SK-N-SH (cell line): ENCODE data around the gene PLTP. TPM values are rescaled to one million over a fixed set of nuclear protein-coding genes. Genes with fewer than 3 reads are reported as not detected.

Experiments used
- CTCF ChIA-PET: fragments of 300-600, 350-600 bp; formaldehyde crosslinking; extraction: SDS; loops from one replicate; lab custom pipeline; 2021; lab: Yijun Ruan, JAX
- POLR2A ChIA-PET: fragments of 350-600 bp; sonication (Branson Sonifier 250); formaldehyde crosslinking; extraction: SDS; loops from one replicate; lab custom pipeline; 2020; ENCODE audit warnings: antibody characterized with exemption, inconsistent platforms; lab: Yijun Ruan, JAX
- DNase-seq: peaks from one replicate; pipeline ENCODE4 v3.0.0; 2012
- H2AFZ ChIP-seq: fragments of 200-600 bp; sonication (generic); 2 replicates; pipeline ENCODE4 v1.8.1; 2016; ENCODE audit warnings: antibody characterized with exemption, mild to moderate bottlenecking, low read depth
- H3F3A ChIP-seq: fragments of 200-600 bp; sonication (generic); replicated peaks from 2 replicates; pipeline ENCODE3; 2016; ENCODE audit warnings: antibody characterized with exemption, mild to moderate bottlenecking; ENCODE audit not compliant: insufficient read depth
- H3K27ac ChIP-seq, 2 experiments: fragments of 200-500 bp in 1 of 2; fragments of 200-600 bp in 1 of 2; sonication (Bioruptor generic) in 1 of 2; sonication (generic), shearing (Covaris generic) in 1 of 2; 2 replicates each; pipeline versions ENCODE4 v1.5.1 to v1.6.1; 2014 to 2016; ENCODE audit warnings: low read depth in 2 of 2, inconsistent platforms in 1 of 2, low read length in 1 of 2, mild to moderate bottlenecking in 1 of 2, mixed read lengths in 1 of 2
- H3K27me3 ChIP-seq: fragments of 200-600 bp; sonication (generic), shearing (Covaris generic); 2 replicates; pipeline ENCODE4 v1.6.1; 2016; ENCODE audit warnings: mixed run types; ENCODE audit not compliant: insufficient read depth
- H3K36me3 ChIP-seq, 2 experiments: fragments of 200-500 bp in 1 of 2; fragments of 200-600 bp in 1 of 2; sonication (Bioruptor generic) in 1 of 2; sonication (generic) in 1 of 2; replicated peaks in 1 of 2; 2 replicates each; pipeline versions ENCODE3 to v1.5.1; 2014 to 2016; ENCODE audit warnings: low read length in 1 of 2, mild to moderate bottlenecking in 1 of 2; ENCODE audit not compliant: insufficient read depth in 2 of 2, control insufficient read depth in 1 of 2
- H3K4me1 ChIP-seq, 2 experiments: fragments of 200-500 bp in 1 of 2; fragments of 200-600 bp in 1 of 2; sonication (Bioruptor generic) in 1 of 2; sonication (generic), shearing (Covaris generic) in 1 of 2; 2 replicates each; pipeline versions ENCODE4 v1.5.1 to v1.6.1; 2014 to 2016; ENCODE audit warnings: low read depth in 1 of 2, low read length in 1 of 2, mixed run types in 1 of 2; ENCODE audit not compliant: insufficient read depth in 2 of 2, control insufficient read depth in 1 of 2
- H3K4me2 ChIP-seq: fragments of 200-600 bp; sonication (generic), shearing (Covaris generic); 2 replicates; pipeline ENCODE4 v1.6.1; 2017; ENCODE audit warnings: mixed run types
- H3K4me3 ChIP-seq, 2 experiments: fragments of 200-500 bp in 1 of 2; fragments of 200-600 bp in 1 of 2; sonication (Bioruptor generic) in 1 of 2; sonication (generic), shearing (Covaris generic) in 1 of 2; 2 replicates each; pipeline versions ENCODE4 v1.5.1 to v1.8.1; 2014 to 2016; ENCODE audit warnings: low read depth in 2 of 2, inconsistent platforms in 1 of 2, low read length in 1 of 2, mild to moderate bottlenecking in 1 of 2, mixed read lengths in 1 of 2, moderate library complexity in 1 of 2
- H3K79me2 ChIP-seq: fragments of 200-600 bp; sonication (generic); 2 replicates; pipeline ENCODE4 v1.8.1; 2017; ENCODE audit warnings: mild to moderate bottlenecking; ENCODE audit not compliant: insufficient read depth
- H3K9ac ChIP-seq: fragments of 200-600 bp; sonication (generic); 2 replicates; pipeline ENCODE4 v1.6.1; 2017; ENCODE audit warnings: mixed run types
- H3K9me2 ChIP-seq: fragments of 200-600 bp; sonication (generic); 2 replicates; pipeline ENCODE4 v1.6.1; 2017; ENCODE audit warnings: mixed run types
- H3K9me3 ChIP-seq: fragments of 200-600 bp; sonication (generic); 2 replicates; pipeline ENCODE4 v1.6.1; 2017; ENCODE audit warnings: mixed run types, mild to moderate bottlenecking, moderate library complexity
- H4K20me1 ChIP-seq: fragments of 200-600 bp; sonication (generic); 2 replicates; pipeline ENCODE4 v1.6.1; 2017; ENCODE audit warnings: mild to moderate bottlenecking, mixed run types; ENCODE audit not compliant: insufficient read depth
- CTCF ChIP-seq: fragments of 200-600 bp; sonication (generic); IDR thresholded peaks from 2 replicates; pipeline ENCODE4 v1.6.1; 2017; ENCODE audit warnings: antibody characterized with exemption, mild to moderate bottlenecking, moderate library complexity
- ELF1 ChIP-seq: IDR thresholded peaks from 2 replicates; pipeline ENCODE4 v1.4.0; 2012
- EP300 ChIP-seq, 2 experiments: IDR thresholded peaks; 2 replicates each; pipeline versions ENCODE4 v1.4.0 to v1.6.1; 2012; ENCODE audit warnings: borderline replicate concordance in 1 of 2, low read depth in 1 of 2, low read length in 1 of 2
- FOXM1 ChIP-seq: IDR thresholded peaks from 2 replicates; pipeline ENCODE4 v1.4.0; 2012; ENCODE audit warnings: low read depth, mild to moderate bottlenecking
- GATA2 ChIP-seq: sonication (generic); formaldehyde crosslinking; IDR thresholded peaks from 2 replicates; pipeline ENCODE4 v1.5.0; 2020; ENCODE audit warnings: mild to moderate bottlenecking, missing genetic modification reagents
- IRF3 ChIP-seq: fragments of 150-350 bp; IDR thresholded peaks from 2 replicates; pipeline ENCODE4 v1.6.1; 2016; ENCODE audit warnings: mild to moderate bottlenecking, low read depth, low read length
- PBX3 ChIP-seq: IDR thresholded peaks from 2 replicates; pipeline ENCODE4; 2012
- POLR2AphosphoS5 ChIP-seq: IDR thresholded peaks from 2 replicates; pipeline ENCODE4 v1.6.1; 2012; ENCODE audit warnings: low read depth, low read length
- REST ChIP-seq: IDR thresholded peaks from 2 replicates; pipeline ENCODE4 v1.6.1; 2012; ENCODE audit warnings: mild to moderate bottlenecking, low read depth, low read length, moderate library complexity
- SIN3A ChIP-seq: IDR thresholded peaks from 2 replicates; pipeline ENCODE4 v1.6.1; 2012; ENCODE audit warnings: low read depth, mild to moderate bottlenecking, low read length, moderate library complexity, borderline replicate concordance
- SMC3 ChIP-seq: IDR thresholded peaks from 2 replicates; pipeline ENCODE4 v1.6.1; 2012; ENCODE audit warnings: low read depth, low read length, improper control_type of control experiment
- USF1 ChIP-seq: IDR thresholded peaks from 2 replicates; pipeline ENCODE4 v1.4.0; 2012; ENCODE audit warnings: low read depth, borderline replicate concordance
- WGBS: methylation state at CpG from one replicate; pipeline ENCODE4 v1.1.6; 2017; ENCODE audit warnings: low lambda C conversion rate; 5-methylcytosine and 5-hydroxymethylcytosine counted together
- polyA plus RNA-seq, 3 experiments: library from polyadenylated mRNA; depleted of rRNA; stranded (reverse); fragments of >200 nt; gene quantifications; 2 replicates each; pipeline ENCODE4 v1.2.3, GENCODE V29; 2012

Gene PLTP
- polyA plus RNA-seq, 1 of the 3 experiments (the other 2 are of a cell fraction) = 154 TPM

GRCh38 chr20:45917790-45918141 lies 5.8 kb upstream of the PLTP start:
- H3K4me3 ChIP-seq = no peak overlapping the region
- H3K4me1 ChIP-seq = peaks cover under 1 to 12% of the 10 kb centered on the region in 2 experiments; a peak in 1 of 4 replicates
- no peak for DNase-seq
- peaks cover 5% of the 10 kb centered on the region for H3F3A ChIP-seq
- H2AFZ ChIP-seq = peak overlapping the region; percentile 56; the same call in 1 of the 2 replicates
- no peaks in the 10 kb centered on the region for H3K79me2 ChIP-seq
- CTCF ChIA-PET = no interaction called here
- no peak overlapping the region for H3K27ac ChIP-seq
- H3K4me2 ChIP-seq = no peak overlapping the region
- 79% methylated on average over 5 of the region's 5 CpGs for WGBS
- H3K27me3 ChIP-seq = no peaks in the 10 kb centered on the region
- TF ChIP-seq FOXM1 (no peak), USF1 (no peak), IRF3 (no peak), ELF1 (no peak), SIN3A (no peak), PBX3 (no peak), POLR2AphosphoS5 (no peak), REST (no peak), CTCF (no peak), SMC3 (no peak), EP300 (IDR thresholded peaks at IDR 0.05; ENCODE audit: borderline replicate concordance in 1 of 2, low read depth in 1 of 2, low read length in 1 of 2) (no peak), GATA2 (CRISPR knock-in tag) (no peak)
- H3K9ac ChIP-seq = no peak overlapping the region
- H3K9me2 ChIP-seq = no peaks in the 10 kb centered on the region
- H4K20me1 ChIP-seq = no peaks in the 10 kb centered on the region
- POLR2A ChIA-PET = no interaction called here
- H3K36me3 ChIP-seq = no peaks in the 10 kb centered on the region
- no peaks in the 10 kb centered on the region for H3K9me3 ChIP-seq
